Ovary (tissue), 9 donors: ENCODE data around the gene MPDU1. TPM values are rescaled to one million over a fixed set of nuclear protein-coding genes. Genes with fewer than 3 reads are reported as not detected.

Source experiments
- DNase-seq, 5 donors: peaks; one replicate each; pipeline ENCODE4 v3.0.0-alpha.2; 2019 to 2020
- H3K27ac ChIP-seq, 2 donors: fragments of 200-600 bp; one replicate each; pipeline versions ENCODE4 v1.5.1 to v1.8.0; 2019 to 2022
- H3K27me3 ChIP-seq: fragments of 200-600 bp; one replicate; pipeline ENCODE4 v1.8.0; 2022
- H3K36me3 ChIP-seq: fragments of 200-600 bp; sonication (generic); one replicate; pipeline ENCODE4 v1.5.1; 2019
- H3K4me1 ChIP-seq: one replicate; pipeline ENCODE4 v1.8.1; 2013; ENCODE audit warnings: mild to moderate bottlenecking, moderate library complexity; ENCODE audit not compliant: insufficient read depth
- H3K4me3 ChIP-seq: fragments of 200-600 bp; sonication (generic); one replicate; pipeline ENCODE4 v1.5.1; 2017
- H3K9me3 ChIP-seq, 2 donors: fragments of 200-600 bp in 1 of 2; sonication (generic) in 1 of 2; one replicate each; pipeline versions ENCODE4 v1.5.1 to v1.8.1; 2013 to 2019; ENCODE audit warnings: mild to moderate bottlenecking in 1 of 2, moderate library complexity in 1 of 2
- CTCF ChIP-seq, 3 donors: fragments of 450-650 bp in 2 of 3; fragments of 200-600 bp in 1 of 3; IDR thresholded peaks; one replicate each; pipeline versions ENCODE4 v1.5.1 to v1.8.0; 2016 to 2022; ENCODE audit warnings: antibody characterized with exemption in 3 of 3, mild to moderate bottlenecking in 1 of 3
- EP300 ChIP-seq: sonication (generic); formaldehyde crosslinking; IDR thresholded peaks from one replicate; pipeline ENCODE4 v1.6.1; 2017; ENCODE audit warnings: antibody characterized with exemption
- POLR2A ChIP-seq: fragments of 450-650 bp; IDR thresholded peaks from one replicate; pipeline ENCODE4 v1.6.1; 2017; ENCODE audit warnings: antibody characterized with exemption, mild to moderate bottlenecking, moderate library complexity
- WGBS, 3 donors: extraction: QIAGEN DNeasy Blood & Tissue Kit in 1 of 3; methylation state at CpG; one replicate each; pipeline versions ENCODE4 v1.1.5 to v1.1.7; 2013 to 2017; 5-methylcytosine and 5-hydroxymethylcytosine counted together
- intact Hi-C, 4 donors: fragments of 100-400 bp; cut with DNase I; formaldehyde crosslinking; loops; one replicate each; pipeline versions ENCODE4 v1.11.0 to v1.15.1; 2022 to 2023
- polyA plus RNA-seq, 2 donors: library from polyadenylated mRNA; stranded (reverse); fragments of 200-250 nt in 1 of 2; fragments of 350-450 nt in 1 of 2; fragmentation: Illumina TruSeq in 1 of 2; extraction: RNeasy Lipid Tissue Mini Kit (QIAGEN cat#74804) in 1 of 2; gene quantifications; one replicate each; pipeline ENCODE4 v1.2.3, GENCODE V29; 2013 to 2014
- total RNA-seq, 7 donors: library from RNA; depleted of rRNA in 2 of 7; stranded (reverse); fragments of >200 nt in 2 of 7; fragmentation: NEBNext Ultra II Directional in 3 of 7; extraction: Animal tissue kit (Norgen Biotek cat#: 25700) in 3 of 7; gene quantifications; one replicate each; pipeline versions ENCODE4 v1.1.0 to v1.2.4, GENCODE V29; 2016 to 2023
- donor health status: DM: no; HTN: no; CAD: no; lungs with moderate emphysema.
- donor health status: DM: no; HTN: no; CAD: no.
- donor health status: Bipolar disorder and iron deficiency.
- donor health status: DM: yes; HTN: yes; CAD: no.
- donor health status: DM: no; HTN: no; CAD: no.
- donor health status: DM: yes; HTN: yes; CAD: no.

MPDU1 gene
- total and polyA plus RNA-seq, 9 donors = 13.0 to 87.9 (median 21.0) TPM

- 64 to 70% (median 64%) methylated on average over 17 of the region's 17 CpGs for WGBS, 3 donors
- Histone ChIP-seq H3K4me1 (peaks cover 9% of the 10 kb centered on the region), H3K27me3 (no peaks in the 10 kb centered on the region), H3K4me3 (no peak overlapping the region), H3K36me3 (no peaks in the 10 kb centered on the region), H3K9me3 (no peaks in the 10 kb centered on the region), H3K27ac (no peak overlapping the region)
- no peak for DNase-seq
- intact Hi-C loops = no loop called here
- TF ChIP-seq CTCF (IDR thresholded peaks at IDR 0.05) (no peak), EP300 (no peak), POLR2A (no peak)
These were observed 6.1 kb upstream of the MPDU1 start for GRCh38 chr17:7577327-7578199.

- Histone ChIP-seq H3K9me3 (no peaks in the 10 kb centered on the region), H3K27me3 (no peaks in the 10 kb centered on the region), H3K27ac (peak within 1 kb of the TSS; percentile 34 to 58), H3K4me3 (no peak within 1 kb of the TSS), H3K36me3 (no peaks in the 10 kb centered on the region), H3K4me1 (peaks cover 16% of the 10 kb centered on the region)
- TF ChIP-seq EP300 (no peak), CTCF (IDR thresholded peaks at IDR 0.05) (no peak), POLR2A (no peak)
- intact Hi-C loops = no loop called here
- WGBS, 3 donors = 20 to 21% (median 21%) methylated on average over 7 of the region's 7 CpGs
- peak in 2 of 5 donors; percentile 35 to 71 for DNase-seq
These were observed 4.4 kb upstream of the MPDU1 start, which contains the start of gene CD68 for GRCh38 chr17:7579001-7579833. Gene CD68 (plus strand): TSS chr17:7579638. CDS start chr17:7579678, 40 bp downstream.

GRCh38 chr17:7579834-7580603, 3.6 kb upstream of the MPDU1 start:
- DNase-seq = peak in 2 of 5 donors; percentile 21 to 29
- TF ChIP-seq EP300 (no peak), CTCF (IDR thresholded peaks at IDR 0.05) (no peak), POLR2A (no peak)
- 64 to 67% (median 65%) methylated on average over 12 of the region's 12 CpGs for WGBS, 3 donors
- H3K27ac ChIP-seq = peak overlapping the region; percentile 33 to 58
- H3K9me3 ChIP-seq = no peaks in the 10 kb centered on the region
- peaks cover 18% of the 10 kb centered on the region for H3K4me1 ChIP-seq
- H3K27me3 ChIP-seq = no peaks in the 10 kb centered on the region
- no peak overlapping the region for H3K4me3 ChIP-seq
- H3K36me3 ChIP-seq = no peaks in the 10 kb centered on the region
- intact Hi-C loops = no loop called here
